Activated CD4-positive, CD25-positive, alpha-beta regulatory T cell treated with anti-CD3 and anti-CD28 coated beads, Interleukin-2, amount 50 U/mL, for 72 hours (primary cell): Measurements from ENCODE around the gene DNM2.
"Not testable (repeated sequence)": the region's sequence is repeated elsewhere in the genome, so short reads cannot be mapped to it uniquely, and the experiment has no call there.

ENCODE experiments used
- DNase-seq: peaks from one replicate; pipeline ENCODE4 v3.0.0; 2021

Gene DNM2

DNA sequence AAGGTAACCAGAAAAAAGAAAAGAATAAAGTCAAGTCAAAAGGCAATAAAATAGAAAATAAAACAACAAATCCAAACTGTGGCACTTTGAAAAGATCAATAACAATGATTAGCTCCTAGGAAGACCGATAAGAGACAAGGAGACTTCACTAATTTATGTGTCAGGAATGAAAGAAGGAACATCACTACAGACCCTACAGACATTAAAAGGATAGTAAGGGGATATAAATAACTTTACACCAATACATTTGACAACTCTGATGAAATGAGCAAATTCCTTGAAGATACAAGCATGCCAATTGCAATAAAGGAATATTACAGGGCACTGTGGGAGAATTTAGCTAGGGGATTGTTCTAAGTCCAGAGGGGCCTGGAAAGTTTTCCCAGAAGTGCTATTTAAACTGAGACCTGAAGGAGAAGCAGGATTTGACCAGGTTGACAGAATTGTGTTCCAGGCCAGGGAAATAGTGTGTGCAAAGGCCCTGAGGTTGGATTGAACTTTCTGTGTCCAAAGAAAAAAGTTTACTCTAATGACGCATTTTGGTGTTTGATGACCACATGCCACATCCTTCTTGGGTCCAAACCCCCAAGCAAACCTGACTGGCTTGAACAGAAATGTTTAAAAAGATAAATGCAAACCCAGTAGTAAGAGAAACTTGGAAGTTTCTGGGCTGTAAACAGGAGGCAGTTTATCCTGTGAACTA lies 128.8 kb downstream of the DNM2 start:
- no peak for DNase-seq

GRCh38 chr19:10848230-10848856 lies 130.5 kb downstream of the DNM2 start, which contains the start of gene C19orf38:
Gene C19orf38, plus strand, starts transcription at chr19:10848415. Its CDS starts 94 bp downstream, at chr19:10848509.
- DNase-seq, result no peak

GRCh38 chr19:10850631-10851030 lies 132.8 kb downstream of the DNM2 start:
- no peak for DNase-seq

DNA sequence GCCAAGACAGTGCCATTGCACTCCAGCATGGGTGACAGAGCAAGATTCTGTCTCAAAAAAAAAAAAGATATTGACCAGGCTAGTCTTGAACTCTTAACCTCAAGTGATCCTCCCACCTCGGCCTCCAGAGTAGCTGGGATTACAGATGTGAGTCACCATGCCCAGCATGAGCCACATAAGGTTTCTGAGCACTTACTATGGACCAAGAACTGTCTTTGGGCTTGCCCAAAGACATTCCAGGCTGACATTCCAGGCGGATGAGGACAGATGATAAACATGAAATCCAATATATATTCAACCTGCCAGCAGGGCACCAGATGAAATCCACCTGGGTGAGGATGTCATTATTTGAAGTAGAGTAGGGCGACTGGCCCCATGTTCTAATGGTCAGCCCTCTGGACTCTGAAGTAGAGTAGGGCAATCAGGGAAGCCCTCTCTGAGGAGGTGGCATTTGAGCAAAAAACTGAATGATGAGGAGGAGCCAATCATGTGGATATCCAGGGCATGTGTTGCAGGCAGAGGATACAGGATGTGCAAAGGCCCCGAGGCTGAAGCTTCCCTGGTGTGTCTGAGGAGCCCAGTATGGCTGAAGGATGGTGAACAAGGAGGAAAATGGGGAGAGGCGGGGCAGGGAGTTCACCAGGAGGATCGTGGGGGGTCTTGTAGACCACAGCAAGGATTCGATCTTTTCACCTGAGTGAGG lies 134.4 kb downstream of the DNM2 start:
- DNase-seq, result no peak

DNA sequence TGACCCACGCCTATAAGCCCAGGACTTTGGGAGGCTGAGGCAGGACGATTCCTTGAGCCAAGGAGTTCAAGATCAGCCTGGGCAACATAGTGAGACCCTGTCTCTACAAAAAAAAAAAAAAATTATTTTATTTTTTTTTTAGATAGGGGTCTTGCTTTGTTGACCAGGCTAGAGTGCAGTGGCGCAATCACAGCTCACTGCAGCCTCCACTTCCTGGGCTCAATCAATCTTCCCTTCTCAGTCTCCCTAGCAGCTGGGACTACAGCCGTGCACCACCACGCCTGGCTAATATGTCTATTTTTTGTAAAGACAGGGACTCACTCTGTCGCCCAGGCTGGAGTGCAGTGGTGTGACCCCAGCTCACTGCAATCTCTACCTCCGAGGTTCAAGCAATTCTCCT lies 135.1 kb downstream of the DNM2 start:
- DNase-seq, result no peak

- DNase-seq, result no peak
These were observed 136.6 kb downstream of the DNM2 start for GRCh38 chr19:10854350-10855089.

- no peak for DNase-seq
These were observed 138.1 kb downstream of the DNM2 start for GRCh38 chr19:10855879-10856522.

DNA sequence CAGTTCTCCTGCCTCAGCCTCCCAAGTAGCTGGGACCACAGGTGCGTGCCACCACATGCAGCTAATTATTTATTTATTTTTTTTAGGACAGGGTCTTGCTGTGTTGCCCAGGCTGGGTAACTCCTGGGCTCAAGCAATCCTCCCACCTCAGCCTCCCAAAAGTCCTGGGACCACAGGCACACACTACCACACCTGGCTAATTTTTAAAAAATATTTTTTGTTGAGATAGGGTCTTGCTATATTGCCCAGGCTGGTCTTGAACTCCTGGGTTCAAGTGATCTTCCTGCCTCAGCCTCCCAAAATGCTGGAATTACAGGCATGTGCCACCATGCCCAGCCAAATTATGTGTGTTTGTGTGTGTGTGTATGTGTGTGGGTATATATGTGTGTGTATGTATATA lies 139.0 kb downstream of the DNM2 start:
- not testable (repeated sequence) for DNase-seq

DNA sequence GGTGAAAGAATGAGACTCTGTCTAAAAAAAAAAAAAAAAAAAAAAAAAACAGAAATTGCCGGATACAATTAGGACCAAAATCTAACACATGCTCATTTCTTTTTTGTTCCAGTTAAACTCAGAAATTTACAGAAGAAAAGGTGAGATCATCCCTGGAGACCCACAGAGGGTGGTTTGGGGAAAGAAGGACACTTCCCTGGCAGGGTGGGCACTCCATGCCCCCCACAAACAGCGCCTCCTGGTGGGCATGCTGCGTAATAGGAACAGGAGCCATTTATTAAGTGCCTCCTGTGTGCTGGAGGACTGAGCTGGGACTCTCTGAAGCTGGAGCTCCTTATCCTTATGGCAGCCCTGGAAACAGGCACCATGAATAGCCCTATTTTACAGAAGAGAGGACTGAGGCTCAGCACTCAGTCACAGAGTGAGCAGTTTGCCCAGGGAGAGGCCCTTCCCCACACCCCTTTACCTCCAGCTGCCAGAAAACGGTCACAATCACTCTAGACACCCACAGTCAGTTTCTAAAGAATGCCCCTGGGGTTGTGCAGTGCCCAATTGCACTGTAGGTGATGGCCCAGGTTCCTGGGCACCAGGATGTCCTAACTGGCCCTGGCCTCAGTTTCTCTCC lies 140.4 kb downstream of the DNM2 start:
- DNase-seq, result peak; percentile 39

- DNase-seq, result no peak
These were observed 143.3 kb downstream of the DNM2 start for GRCh38 chr19:10861103-10861651.

- DNase-seq, result no peak
These were observed 144.8 kb downstream of the DNM2 start for GRCh38 chr19:10862561-10863106.

GRCh38 chr19:10863107-10863717 lies 145.3 kb downstream of the DNM2 start:
- no peak for DNase-seq

GRCh38 chr19:10864538-10864899 lies 146.6 kb downstream of the DNM2 start:
- DNase-seq, result peak; percentile 84

DNA sequence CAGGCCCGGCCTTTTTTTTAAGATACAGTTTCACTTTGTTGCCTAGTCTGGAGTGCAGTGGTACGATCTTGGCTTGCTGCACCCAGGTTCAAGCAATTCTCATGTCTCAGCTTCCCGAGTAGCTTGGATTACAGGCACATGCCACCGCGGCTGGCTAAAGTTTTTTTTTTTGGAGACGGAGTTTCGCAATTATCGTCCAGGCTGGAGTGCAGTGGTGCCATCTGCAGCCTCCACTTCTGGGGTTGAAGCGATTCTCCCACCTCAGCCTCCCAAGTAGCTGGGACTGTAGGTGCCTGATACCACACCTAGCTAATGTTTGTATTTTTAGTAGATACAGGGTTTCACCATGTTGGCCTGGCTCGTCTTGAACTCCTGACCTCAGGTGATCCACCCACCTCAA lies 148.6 kb downstream of the DNM2 start:
- no peak for DNase-seq

- DNase-seq, result no peak
These were observed 151.1 kb downstream of the DNM2 start for GRCh38 chr19:10868872-10869547.

DNA sequence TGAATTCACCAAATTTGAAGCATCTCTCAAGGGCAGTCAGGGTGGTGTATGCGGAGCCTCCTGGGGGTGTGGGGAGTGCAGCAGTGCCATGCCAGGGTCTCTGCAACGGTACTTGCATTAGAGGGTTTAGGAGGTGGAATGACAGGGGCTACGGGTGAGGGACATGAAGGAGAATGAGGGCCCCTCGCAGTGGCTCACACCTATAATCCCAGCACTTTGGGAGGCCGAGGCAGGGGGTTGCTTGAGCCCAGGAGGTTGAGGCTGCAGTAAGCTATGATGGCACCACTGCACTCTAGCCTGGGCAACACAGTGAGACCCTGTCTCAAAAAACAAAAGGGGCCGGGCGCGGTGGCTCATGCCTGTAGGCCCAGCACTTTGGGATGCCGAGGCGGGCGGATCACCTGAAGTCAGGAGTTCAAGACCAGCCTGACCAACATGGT lies 152.0 kb downstream of the DNM2 start:
- not testable (repeated sequence) for DNase-seq

- DNase-seq, result no peak
These were observed 152.6 kb downstream of the DNM2 start for GRCh38 chr19:10870501-10870954.

DNA sequence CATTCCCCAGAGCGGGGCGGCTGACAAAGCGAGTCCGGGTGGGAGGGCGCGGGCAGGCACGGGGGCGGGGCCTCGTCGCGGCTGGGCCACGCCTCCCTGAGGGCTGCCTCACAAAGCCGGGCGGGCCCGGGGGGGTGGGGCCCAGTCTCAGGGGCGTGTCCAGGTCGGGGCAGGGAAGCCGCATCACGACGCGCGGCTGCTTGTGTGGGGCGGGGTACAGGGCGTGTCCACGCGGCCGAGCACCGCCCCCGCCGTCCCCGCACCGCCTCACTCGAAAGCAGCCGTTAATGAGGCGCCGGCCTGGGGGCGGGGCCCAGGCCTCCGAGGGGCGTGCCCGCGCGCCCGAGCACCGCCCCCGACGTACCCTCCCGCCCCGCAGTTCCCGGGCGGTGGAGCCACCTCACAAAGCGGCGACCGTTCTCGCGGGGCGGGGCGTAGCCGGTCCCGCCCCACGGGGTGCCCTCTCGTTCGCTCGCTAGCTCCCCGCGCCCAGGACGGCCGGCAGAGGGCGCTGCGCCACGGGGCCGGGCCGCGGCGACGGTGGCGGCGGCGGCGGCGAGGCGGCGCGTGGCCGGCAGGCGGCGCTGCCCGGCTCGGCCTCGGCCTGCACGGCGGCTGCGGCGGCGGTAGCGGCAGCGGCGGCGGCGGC lies 153.2 kb downstream of the DNM2 start, which contains the start of gene CARM1:
Gene CARM1, plus strand, starts transcription at position 599 of the 649 bp plus-strand sequence. CDS start 150 bp downstream, outside the sequence.
- peak; percentile 99 for DNase-seq

- DNase-seq, result peak; percentile 55
These were observed 154.0 kb downstream of the DNM2 start for GRCh38 chr19:10871711-10872545.
